HepG2 (cell line): ENCODE measurements around the gene ALOX5AP. TPM values are rescaled to one million over a fixed set of nuclear protein-coding genes. Genes with fewer than 3 reads are reported as not detected.

Experiments used
- ATAC-seq: fragments of 200-7000 bp; cut with Tn5 transposase; 3 replicates; pipeline ENCODE4 v1.9.1; 2020; ENCODE audit warnings: mild to moderate bottlenecking, moderate library complexity
- BruUV-seq: library from RNA; stranded (reverse); fragments of 400-500 nt; replicated peaks from 2 replicates; lab custom pipeline; 2021; lab: Mats Ljungman, UMichigan
- CTCF ChIA-PET: fragments of 300-600 bp; formaldehyde crosslinking; extraction: SDS; loops from one replicate; lab custom pipeline; 2021; ENCODE audit warnings: low total read pairs, inconsistent platforms, low intra/inter-chr PET ratio; lab: Yijun Ruan, JAX
- POLR2A ChIA-PET: fragments of 350-600 bp; sonication (Branson Sonifier 250); formaldehyde crosslinking; loops from one replicate; lab custom pipeline; 2020; ENCODE audit warnings: antibody characterized with exemption, inconsistent platforms; lab: Yijun Ruan, JAX
- DNase-seq: peaks from one replicate; pipeline ENCODE4 v3.0.0-alpha.2; 2015; ENCODE audit warnings: low spot score
- FAIRE-seq: peaks from 3 replicates; lab custom pipeline; 2011; peaks lifted over from hg19 to GRCh38; lab: Jason Lieb, UNC
- H2AFZ ChIP-seq: one replicate; pipeline ENCODE4 v1.6.1; 2011; ENCODE audit warnings: low read length, inconsistent platforms
- H3K27ac ChIP-seq: fragments of 300-600 bp; 3 replicates; pipeline ENCODE4 v1.8.0; 2011; ENCODE audit warnings: mixed run types, mild to moderate bottlenecking, mixed read lengths, low read length, inconsistent platforms; ENCODE audit not compliant: insufficient read depth; ENCODE audit errors: extremely low read length
- H3K27me3 ChIP-seq, 2 experiments: fragments of 200-600 bp in 1 of 2; 2 replicates in 1 of 2; 3 replicates in 1 of 2; pipeline versions ENCODE4 v1.6.0 to v1.8.0; 2011; ENCODE audit warnings: low read length in 2 of 2, mild to moderate bottlenecking in 2 of 2, moderate library complexity in 2 of 2, inconsistent platforms in 1 of 2; ENCODE audit not compliant: insufficient read depth in 2 of 2, control insufficient read depth in 1 of 2
- H3K36me3 ChIP-seq, 2 experiments: fragments of 200-600 bp in 1 of 2; replicated peaks in 1 of 2; 2 replicates in 1 of 2; 3 replicates in 1 of 2; pipeline versions ENCODE4 v1.5.1 to v1.8.0; 2011; ENCODE audit warnings: low read length in 2 of 2, inconsistent platforms in 1 of 2; ENCODE audit not compliant: insufficient read depth in 2 of 2, control insufficient read depth in 1 of 2
- H3K4me1 ChIP-seq: 2 replicates; pipeline ENCODE4 v1.5.1; 2012; ENCODE audit warnings: low read length, inconsistent platforms; ENCODE audit not compliant: insufficient read depth
- H3K4me2 ChIP-seq: 2 replicates; pipeline ENCODE4 v1.6.0; 2011; ENCODE audit warnings: low read depth, low read length, inconsistent platforms
- H3K4me3 ChIP-seq, 3 experiments: fragments of 200-600 bp in 1 of 3; sonication (generic), shearing (Covaris generic) in 1 of 3; replicated peaks in 1 of 3; 2 replicates each; pipeline ENCODE4 v1.5.1; 2011 to 2016; ENCODE audit warnings: low read length in 3 of 3, inconsistent platforms in 2 of 3, low read depth in 2 of 3, mild to moderate bottlenecking in 2 of 3, control low read depth in 1 of 3, mixed read lengths in 1 of 3; ENCODE audit not compliant: insufficient read depth in 1 of 3
- H3K79me2 ChIP-seq: one replicate; pipeline ENCODE4 v1.6.1; 2011; ENCODE audit warnings: low read length, inconsistent platforms; ENCODE audit not compliant: insufficient read depth
- H3K9ac ChIP-seq: 2 replicates; pipeline ENCODE4 v1.6.0; 2011; ENCODE audit warnings: mild to moderate bottlenecking, low read depth, low read length, inconsistent platforms; ENCODE audit not compliant: insufficient read depth
- H3K9me3 ChIP-seq: 2 replicates; pipeline ENCODE4 v1.5.1; 2012; ENCODE audit warnings: mild to moderate bottlenecking, low read length
- H4K20me1 ChIP-seq: 2 replicates; pipeline ENCODE4 v1.6.0; 2011; ENCODE audit warnings: inconsistent platforms, mild to moderate bottlenecking, low read length, moderate library complexity; ENCODE audit not compliant: insufficient read depth
- AHDC1 ChIP-seq: sonication (generic); formaldehyde crosslinking; IDR thresholded peaks from 2 replicates; pipeline ENCODE4 v1.5.1; 2020; ENCODE audit warnings: mild to moderate bottlenecking, missing genetic modification reagents, borderline replicate concordance
- BHLHE40 ChIP-seq: IDR thresholded peaks from 2 replicates; pipeline ENCODE4 v1.6.1; 2011; ENCODE audit warnings: low read length, improper control_type of control experiment
- CBX1 ChIP-seq: IDR thresholded peaks from one replicate; pipeline ENCODE4 v1.6.1; 2016; ENCODE audit warnings: antibody characterized with exemption, low read depth
- ELF4 ChIP-seq: sonication (generic); formaldehyde crosslinking; IDR thresholded peaks from 2 replicates; pipeline ENCODE4 v1.5.0; 2020; ENCODE audit warnings: missing genetic modification reagents, mild to moderate bottlenecking, moderate library complexity, borderline replicate concordance
- ZNF234 ChIP-seq: sonication (generic); formaldehyde crosslinking; conservative IDR thresholded peaks from 2 replicates; pipeline ENCODE4 v1.5.1; 2020; ENCODE audit warnings: mild to moderate bottlenecking, missing genetic modification reagents
- ZNF275 ChIP-seq: sonication (generic); formaldehyde crosslinking; IDR thresholded peaks from 2 replicates; pipeline ENCODE4 v1.8.0; 2022; ENCODE audit warnings: missing genetic modification reagents, mild to moderate bottlenecking, inconsistent platforms, borderline replicate concordance
- ZNF446 ChIP-seq: sonication (generic); formaldehyde crosslinking; IDR thresholded peaks from 2 replicates; pipeline ENCODE4 v1.5.0; 2020; ENCODE audit warnings: mild to moderate bottlenecking, missing genetic modification reagents
- ZNF576 ChIP-seq: sonication (generic); formaldehyde crosslinking; IDR thresholded peaks from 2 replicates; pipeline ENCODE4 v1.4.0; 2020; ENCODE audit warnings: mild to moderate bottlenecking, missing genetic modification reagents
- ZSCAN9 ChIP-seq: IDR thresholded peaks from 2 replicates; pipeline ENCODE4 v1.6.1; 2016; ENCODE audit warnings: borderline replicate concordance
- WGBS: methylation state at CpG from one replicate; pipeline ENCODE4 v1.1.6; 2017; ENCODE audit warnings: low lambda C conversion rate; 5-methylcytosine and 5-hydroxymethylcytosine counted together
- in situ Hi-C: cut with HindIII; loops from 2 replicates; pipeline ENCODE4 v1.10.0; 2017; ENCODE audit warnings: low pct_unique_long_range_greater_than_20kb; ENCODE audit not compliant: extremely low pct_ligation_motif_present
- intact Hi-C: fragments of 100-400 bp; cut with micrococcal nuclease; formaldehyde crosslinking; loops from one replicate; pipeline ENCODE4 v1.10.0; 2022; ENCODE audit not compliant: unreplicated experiment
- polyA plus RNA-seq, 8 experiments: library from polyadenylated mRNA; depleted of rRNA in 3 of 8; stranded (reverse) in 7 of 8; unstranded in 1 of 8; fragments of >200 nt; fragmentation: Illumina TruSeq in 4 of 8; extraction: Trizol in 4 of 8; gene quantifications; 2 replicates each; pipeline versions ENCODE4 v1.2.1 to v1.2.3, GENCODE V29; 2011 to 2016; ENCODE audit warnings: low read depth in 4 of 8, missing spikeins in 1 of 8, mixed read lengths in 1 of 8; ENCODE audit not compliant: insufficient read depth in 1 of 8
- total RNA-seq, 5 experiments: library from RNA; depleted of rRNA; stranded (reverse); fragments of >200 nt; fragmentation: Illumina TruSeq; extraction: Trizol; gene quantifications; 2 replicates each; pipeline ENCODE4 v1.2.3, GENCODE V29; 2016; ENCODE audit warnings: low read depth in 1 of 5

Gene ALOX5AP
- total and polyA plus RNA-seq, 2 of the 13 experiments (the other 11 are each of a cell fraction or from before 2014, with no cell fraction given) = 0.97 to 1.2 TPM

DNA sequence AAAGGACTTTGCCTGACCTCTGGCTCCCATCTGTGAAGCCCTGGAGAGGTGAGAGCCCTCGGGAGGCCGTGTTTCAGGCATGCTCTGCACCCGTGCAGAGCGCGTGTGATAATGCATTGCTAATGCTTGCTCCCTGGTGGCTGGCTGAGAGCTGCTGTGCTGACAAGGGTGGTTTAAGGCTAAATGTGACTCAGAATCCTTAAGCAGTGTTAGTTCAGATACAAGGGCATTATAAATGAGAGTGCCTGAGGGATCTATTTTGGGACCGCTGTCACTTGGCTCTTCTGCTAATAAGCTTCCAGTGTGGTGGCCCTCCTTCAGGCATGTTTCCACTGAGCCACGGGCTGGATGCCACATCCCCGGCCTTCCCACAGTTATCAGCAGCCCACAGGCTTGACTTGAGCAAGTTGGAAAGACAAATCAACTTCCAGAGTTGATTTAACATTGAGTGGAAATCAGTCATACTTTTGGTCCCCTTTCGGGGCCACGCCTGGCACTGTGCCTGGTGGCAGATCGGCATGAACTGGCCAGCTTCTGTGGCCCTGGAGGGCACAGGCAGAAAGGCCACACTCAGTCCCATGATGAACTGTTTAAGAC, 17.0 kb downstream of the ALOX5AP start:
- no peaks in the 10 kb centered on the region for H3K9me3 ChIP-seq
- BruUV-seq = no TSS peak
- POLR2A ChIA-PET = no interaction called here

GRCh38 chr13:30753030-30753616, 17.8 kb downstream of the ALOX5AP start:
- 70% methylated on average over 8 of the region's 8 CpGs for WGBS
- Histone ChIP-seq H3K36me3 (no peaks in the 10 kb centered on the region), H4K20me1 (no peaks in the 10 kb centered on the region), H3K4me2 (no peak overlapping the region), H3K27ac (no peak overlapping the region), H3K9me3 (no peaks in the 10 kb centered on the region), H3K79me2 (no peaks in the 10 kb centered on the region), H2AFZ (no peak overlapping the region), H3K4me3 (no peak overlapping the region), H3K4me1 (peaks cover 10% of the 10 kb centered on the region), H3K27me3 (no peaks in the 10 kb centered on the region), H3K9ac (no peak overlapping the region)
- no peak for DNase-seq
- BruUV-seq = no TSS peak
- CTCF ChIA-PET = no interaction called here
- in situ Hi-C loops (no loop called here), intact Hi-C loops (no loop called here)
- ATAC-seq = no peak
- no peak for FAIRE-seq
- POLR2A ChIA-PET = no interaction called here
- TF ChIP-seq AHDC1 (CRISPR knock-in tag) (no peak), BHLHE40 (no peak), ELF4 (CRISPR knock-in tag) (no peak), CBX1 (no peak), ZNF234 (CRISPR knock-in tag) (no peak), ZNF446 (CRISPR knock-in tag) (no peak), ZNF576 (CRISPR knock-in tag) (no peak)

More for the DNA sequence above, 17.0 kb downstream of the ALOX5AP start:
- in situ Hi-C loops = no loop called here
- H3K4me1 ChIP-seq = peaks cover 13% of the 10 kb centered on the region
- H3K27me3 ChIP-seq = no peaks in the 10 kb centered on the region
- H2AFZ ChIP-seq = no peak overlapping the region
- FAIRE-seq (no peak), ATAC-seq (peak; percentile 38; the same call in 1 of the 3 replicates), DNase-seq (no peak)
- TF ChIP-seq ZNF275 (no peak), ZSCAN9 (CRISPR knock-in tag) (no peak)
- H4K20me1 ChIP-seq = no peaks in the 10 kb centered on the region
- H3K4me2 ChIP-seq = no peak overlapping the region
- no peaks in the 10 kb centered on the region for H3K79me2 ChIP-seq
- no peak overlapping the region for H3K4me3 ChIP-seq
- no peaks in the 10 kb centered on the region for H3K36me3 ChIP-seq
- H3K9ac ChIP-seq = no peak overlapping the region
- intact Hi-C loops = no loop called here
- 41% methylated on average over 8 of the region's 11 CpGs for WGBS
- CTCF ChIA-PET = no interaction called here
- H3K27ac ChIP-seq = no peak overlapping the region
